ENCODE measurements around the gene EFL1. TPM values are rescaled to one million over a fixed set of nuclear protein-coding genes. Genes with fewer than 3 reads are reported as not detected.

The EFL1 gene
- polyA plus RNA-seq, 1 of the 3 experiments (the other 2 are of a cell fraction), result 12.3 TPM

GRCh38 chr15:82184355-82184754, 78.2 kb downstream of the EFL1 start:
- Histone ChIP-seq H3K4me2 (peak overlapping the region; percentile 8), H3K79me2 (ENCODE audit: insufficient read depth) (peaks cover 10% of the 10 kb centered on the region; the same call in 1 of the 2 replicates)
- CTCF ChIA-PET, result no interaction called here

More at GRCh38 chr15:82184355-82184754, 78.2 kb downstream of the EFL1 start:
- no peaks in the 10 kb centered on the region for H3K9me2 ChIP-seq
- POLR2A ChIA-PET, result no interaction called here
- no peak for TF ChIP-seq NFIC (IDR thresholded peaks at IDR 0.05; ENCODE audit: borderline replicate concordance)
- TF ChIP-seq FOXJ3 (CRISPR knock-in tag; IDR thresholded peaks at IDR 0.05), result no peak
- TF ChIP-seq REST (IDR thresholded peaks at IDR 0.05; ENCODE audit: low read depth, low read length), result no peak
- TF ChIP-seq ELF1 (IDR thresholded peaks at IDR 0.05), result no peak
- no peak for TF ChIP-seq CHD2 (IDR thresholded peaks at IDR 0.05; ENCODE audit: low read length, partially characterized antibody)
- TF ChIP-seq JUND (IDR thresholded peaks at IDR 0.05), result no peak
- TF ChIP-seq ZBTB33 (IDR thresholded peaks at IDR 0.05; ENCODE audit: borderline replicate concordance, low read depth), result no peak
- no peak for TF ChIP-seq USF1 (IDR thresholded peaks at IDR 0.05; ENCODE audit: borderline replicate concordance, low read depth)
- TF ChIP-seq RFX5 (IDR thresholded peaks at IDR 0.05; ENCODE audit: low read length), result no peak
- no peak for TF ChIP-seq RXRA (IDR thresholded peaks at IDR 0.05; ENCODE audit: borderline replicate concordance, low read depth)
- TF ChIP-seq FOSL2 (IDR thresholded peaks at IDR 0.05; ENCODE audit: borderline replicate concordance, low read depth), result no peak
- TF ChIP-seq FOXM1 (IDR thresholded peaks at IDR 0.05; ENCODE audit: low read depth), result no peak
- no peak for TF ChIP-seq GABPA (IDR thresholded peaks at IDR 0.05; ENCODE audit: low read depth)
- TF ChIP-seq EZH2phosphoT487 (IDR thresholded peaks at IDR 0.05; ENCODE audit: borderline replicate concordance, low read depth), result no peak
- TF ChIP-seq TCF12 (IDR thresholded peaks at IDR 0.05), result no peak
- no peak for TF ChIP-seq PBX3 (IDR thresholded peaks at IDR 0.05)
- no peak for TF ChIP-seq SMC3 (IDR thresholded peaks at IDR 0.05; ENCODE audit: low read depth, low read length)
- no peak for TF ChIP-seq MAX (IDR thresholded peaks at IDR 0.05; ENCODE audit: low read depth)
- H3K4me3 ChIP-seq (ENCODE audit: low read depth in 2 of 2, low read length in 1 of 2), result no peak overlapping the region
- no peaks in the 10 kb centered on the region for H3K9me3 ChIP-seq
- H2AFZ ChIP-seq (ENCODE audit: low read depth), result no peak overlapping the region
- no peaks in the 10 kb centered on the region for H3K36me3 ChIP-seq (replicated peaks in 1 of 2; ENCODE audit: control insufficient read depth in 1 of 2, insufficient read depth in 2 of 2, low read length in 1 of 2)
- H3K27me3 ChIP-seq (ENCODE audit: insufficient read depth), result no peaks in the 10 kb centered on the region
- H3F3A ChIP-seq (replicated peaks; ENCODE audit: insufficient read depth), result peaks cover 9% of the 10 kb centered on the region
- 90% methylated on average over 1 of the region's 1 CpG for WGBS (ENCODE audit: low lambda C conversion rate)
- H3K9ac ChIP-seq, result no peak overlapping the region
- H3K4me1 ChIP-seq (ENCODE audit: control insufficient read depth in 1 of 2, insufficient read depth in 2 of 2, low read depth in 1 of 2, low read length in 1 of 2), result peaks cover 8 to 15% of the 10 kb centered on the region in 2 experiments
- no peak for DNase-seq
- 0 out of 2 replicates have a peak, but pooled peaks cover 3% of the 10 kb centered on the region for H4K20me1 ChIP-seq (ENCODE audit: insufficient read depth)
- H3K27ac ChIP-seq (ENCODE audit: low read depth in 2 of 2, low read length in 1 of 2), result peak overlapping the region; percentile 39 to 82; a peak in 3 of 4 replicates
